Occipital lobe (tissue), 2 donors: ENCODE data around the gene ZNF76. TPM values are rescaled to one million over a fixed set of nuclear protein-coding genes. Genes with fewer than 3 reads are reported as not detected.

Source experiments
- DNase-seq: peaks from one replicate; lab custom pipeline; 2025; lab: John Stamatoyannopoulos, UW
- total RNA-seq: library from RNA; depleted of rRNA; stranded (reverse); fragments of >200 nt; gene quantifications from one replicate; pipeline ENCODE4 v1.2.3, GENCODE V29; 2014

ZNF76 gene
- 11.1 TPM for total RNA-seq

DNA sequence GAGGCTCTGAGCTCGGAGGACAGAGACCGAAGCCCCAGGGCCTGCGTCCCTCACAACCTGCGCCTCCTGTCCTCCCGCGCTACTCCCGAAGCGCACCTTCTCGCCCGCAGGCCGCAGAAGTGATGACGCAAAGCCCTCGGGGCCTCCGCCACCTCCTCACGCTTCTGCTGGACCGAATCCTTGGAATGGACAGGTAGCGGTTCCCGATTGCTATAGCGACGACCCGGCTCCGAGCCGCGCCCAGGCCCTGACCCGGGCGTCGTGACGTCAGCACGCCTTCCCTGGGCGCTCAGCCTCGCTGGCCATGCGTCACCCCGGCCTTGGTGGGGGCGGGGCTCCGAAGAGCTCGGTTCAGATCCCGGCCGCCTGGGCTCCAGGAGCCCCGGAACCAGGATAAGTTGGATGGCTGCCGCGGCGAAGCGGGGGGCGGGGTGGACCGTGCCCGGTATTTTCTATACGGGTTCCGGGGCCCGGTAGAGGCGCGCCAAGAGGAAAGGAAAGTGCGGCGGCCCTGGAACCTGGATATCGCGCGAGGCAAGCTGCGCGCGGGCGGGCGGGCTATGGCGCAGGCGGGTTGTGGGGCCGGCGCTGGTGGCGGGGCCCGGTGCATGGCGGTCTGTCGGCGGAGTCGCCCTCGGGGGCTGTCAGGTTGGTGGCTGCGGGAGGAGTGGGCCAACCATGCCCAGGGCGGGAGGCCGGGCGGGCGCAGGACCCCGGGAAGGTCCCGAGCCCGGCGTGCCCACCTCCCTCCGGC lies at the start of gene ZNF76:
Gene ZNF76 (plus strand): TSS at position 542 of the 754 bp plus-strand sequence. CDS start 21,417 bp downstream, outside the sequence.
- peak; percentile 96 for DNase-seq

DNA sequence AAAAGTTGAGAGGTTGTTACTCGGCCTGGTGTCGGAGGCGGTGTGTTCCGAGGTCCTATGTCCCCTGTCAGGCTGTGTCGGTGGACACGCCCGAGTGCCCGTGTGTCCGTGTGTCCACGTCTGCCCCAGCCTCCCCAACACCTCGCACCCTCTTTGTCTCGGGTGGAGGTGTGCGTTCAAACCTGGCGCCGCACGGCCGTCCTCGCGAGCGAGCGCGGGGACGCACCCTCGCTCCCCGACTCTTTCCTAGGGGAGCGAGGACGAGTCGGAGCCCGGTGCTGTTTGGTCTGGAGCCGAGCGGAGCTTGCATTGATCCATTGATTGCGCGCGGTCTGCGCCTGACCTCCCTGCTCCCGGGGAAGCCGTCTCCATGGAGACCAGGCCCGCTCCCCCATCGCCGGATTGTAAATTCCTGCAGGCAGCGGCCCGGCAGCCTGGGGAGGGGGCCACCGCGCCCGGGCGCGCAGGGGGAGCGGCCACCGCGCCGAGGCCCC lies 46.2 kb upstream of the ZNF76 start:
- DNase-seq, result no peak

DNA sequence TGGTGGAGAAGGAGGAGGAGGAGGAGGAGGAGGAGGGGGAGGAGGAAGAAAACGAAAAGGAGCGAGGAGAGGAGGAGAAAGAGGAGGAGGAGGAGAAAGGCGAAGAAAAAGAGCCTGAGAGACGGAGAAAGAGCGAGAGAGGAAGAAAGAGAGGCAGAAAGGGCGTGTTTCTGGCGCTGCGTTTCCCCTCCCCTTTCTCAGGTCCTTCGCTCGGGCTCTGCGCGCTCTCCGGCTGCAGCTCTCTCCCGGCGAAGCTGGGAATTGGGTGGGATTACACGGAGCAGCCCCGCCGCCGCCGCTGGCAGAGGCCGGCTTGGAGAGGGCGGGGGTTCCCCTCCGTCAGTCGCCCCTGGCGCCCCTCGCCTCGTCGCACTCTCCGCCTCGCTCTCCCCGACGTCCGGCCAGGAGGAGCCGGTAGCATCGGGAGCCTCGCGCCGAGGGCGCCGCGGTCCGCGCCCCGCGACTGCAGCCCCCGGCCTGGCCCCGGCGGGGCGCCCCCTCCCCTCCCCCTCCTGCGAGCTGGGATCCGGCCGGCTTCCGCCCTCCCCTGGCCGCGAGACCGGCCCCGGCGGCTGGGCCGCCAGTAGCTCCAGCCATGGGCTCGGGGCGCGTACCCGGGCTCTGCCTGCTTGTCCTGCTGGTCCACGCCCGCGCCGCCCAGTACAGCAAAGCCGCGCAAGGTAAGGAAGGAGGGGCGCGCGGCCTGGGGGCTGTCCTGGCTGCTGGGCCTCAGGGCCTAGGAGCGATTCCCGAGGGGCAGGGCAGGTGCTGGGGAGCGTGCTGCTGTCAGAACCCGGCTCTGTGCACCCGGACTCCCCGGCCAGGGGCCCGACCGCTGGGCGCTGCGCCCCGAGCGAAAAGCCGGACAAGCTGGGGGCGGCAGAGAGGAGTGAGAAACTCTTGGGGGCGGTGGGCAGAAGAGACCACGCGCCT lies 45.4 kb upstream of the ZNF76 start, which contains the start of gene SCUBE3:
Gene SCUBE3 (plus strand): TSS at position 133 of the 933 bp plus-strand sequence. CDS start 463 bp downstream, at position 596.
- DNase-seq, result no peak

DNA sequence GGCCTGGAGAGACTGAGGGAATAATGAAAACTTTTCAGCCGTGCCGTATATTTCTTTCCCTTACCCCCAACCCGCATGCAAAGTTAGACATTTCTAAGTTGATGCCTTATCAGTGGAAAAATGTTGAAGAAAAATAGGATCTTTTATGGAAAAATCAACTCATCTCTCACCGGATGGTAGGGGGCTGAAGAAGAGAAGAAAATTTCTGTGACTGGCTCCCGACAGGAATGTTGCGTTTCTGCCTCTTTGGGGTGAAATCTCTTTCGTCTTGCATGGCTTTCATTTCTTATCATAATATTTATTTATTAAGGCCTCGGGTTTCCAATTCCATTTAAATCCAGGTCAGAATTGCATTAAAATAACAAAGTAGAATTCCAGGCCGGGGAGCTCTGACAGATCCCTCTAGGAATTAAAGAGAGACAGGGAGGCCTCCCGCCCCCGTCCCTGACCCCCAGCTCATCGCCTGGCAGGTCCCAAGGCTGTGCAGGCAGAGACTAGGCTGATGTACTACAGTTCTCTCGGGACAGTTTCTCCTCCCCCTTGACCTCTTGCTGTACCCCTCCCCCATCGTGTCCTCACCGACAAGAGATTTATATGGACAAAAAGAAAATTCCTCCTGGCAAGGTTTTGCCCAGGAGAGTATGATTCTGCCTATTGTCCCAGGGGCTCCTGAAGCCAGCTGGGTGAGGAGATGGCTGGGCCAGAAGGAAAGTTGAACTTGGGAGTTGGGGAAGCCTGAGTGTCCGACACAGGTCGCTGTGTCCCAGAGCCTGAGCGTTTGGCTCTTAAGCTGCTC lies 44.5 kb upstream of the ZNF76 start:
- DNase-seq, result no peak

DNA sequence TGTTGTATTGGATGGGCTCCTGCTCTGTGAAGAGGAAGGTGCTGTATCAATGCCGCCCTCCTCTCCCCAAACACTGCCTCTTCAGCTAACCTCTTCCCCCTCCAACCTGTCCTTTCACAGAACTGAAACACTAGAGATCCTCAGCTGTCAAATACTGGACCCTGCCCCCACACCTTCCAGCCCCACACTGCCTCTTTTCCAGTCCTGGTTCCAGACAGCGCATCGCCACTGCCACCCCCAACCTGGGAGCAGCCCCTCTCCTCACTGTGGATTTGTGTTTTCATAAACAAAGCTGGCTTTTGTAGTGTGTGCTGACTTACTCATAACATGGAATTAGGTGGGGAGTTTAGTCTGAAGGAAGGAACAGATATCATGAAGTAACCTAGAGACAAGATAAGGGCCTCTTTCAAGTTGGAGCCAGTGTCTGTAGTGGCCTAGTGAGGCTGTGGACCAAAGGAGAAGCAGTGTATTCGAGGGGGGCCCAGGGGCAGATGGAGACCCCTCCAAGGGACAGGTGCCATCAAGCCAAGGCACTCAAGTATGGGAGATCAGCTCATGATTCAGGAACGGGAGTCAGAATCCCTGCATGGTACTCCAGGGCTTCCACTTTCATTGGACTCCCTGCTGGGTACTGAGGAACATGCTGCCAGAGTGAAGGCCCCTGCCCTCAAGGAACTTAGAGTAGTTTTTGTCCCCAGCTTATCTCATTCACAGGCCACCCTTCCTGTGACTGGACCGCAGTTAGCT lies 43.7 kb upstream of the ZNF76 start:
- DNase-seq, result no peak

DNA sequence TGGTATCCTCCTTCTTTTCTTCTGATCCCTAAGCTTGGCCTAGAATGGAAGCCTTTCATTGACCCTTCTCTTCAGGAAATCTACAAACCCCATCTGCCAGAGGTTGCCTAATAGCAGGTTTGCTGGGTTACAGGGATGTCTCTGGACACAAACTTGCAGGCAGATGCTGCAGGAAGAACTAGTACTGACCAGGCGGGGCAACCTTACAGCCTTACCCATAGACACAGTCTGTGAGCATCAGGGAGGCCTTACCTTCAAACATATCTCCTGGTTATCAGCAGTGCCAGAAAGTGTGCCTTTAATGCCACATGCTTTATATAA lies 43.2 kb upstream of the ZNF76 start:
- DNase-seq, result no peak

DNA sequence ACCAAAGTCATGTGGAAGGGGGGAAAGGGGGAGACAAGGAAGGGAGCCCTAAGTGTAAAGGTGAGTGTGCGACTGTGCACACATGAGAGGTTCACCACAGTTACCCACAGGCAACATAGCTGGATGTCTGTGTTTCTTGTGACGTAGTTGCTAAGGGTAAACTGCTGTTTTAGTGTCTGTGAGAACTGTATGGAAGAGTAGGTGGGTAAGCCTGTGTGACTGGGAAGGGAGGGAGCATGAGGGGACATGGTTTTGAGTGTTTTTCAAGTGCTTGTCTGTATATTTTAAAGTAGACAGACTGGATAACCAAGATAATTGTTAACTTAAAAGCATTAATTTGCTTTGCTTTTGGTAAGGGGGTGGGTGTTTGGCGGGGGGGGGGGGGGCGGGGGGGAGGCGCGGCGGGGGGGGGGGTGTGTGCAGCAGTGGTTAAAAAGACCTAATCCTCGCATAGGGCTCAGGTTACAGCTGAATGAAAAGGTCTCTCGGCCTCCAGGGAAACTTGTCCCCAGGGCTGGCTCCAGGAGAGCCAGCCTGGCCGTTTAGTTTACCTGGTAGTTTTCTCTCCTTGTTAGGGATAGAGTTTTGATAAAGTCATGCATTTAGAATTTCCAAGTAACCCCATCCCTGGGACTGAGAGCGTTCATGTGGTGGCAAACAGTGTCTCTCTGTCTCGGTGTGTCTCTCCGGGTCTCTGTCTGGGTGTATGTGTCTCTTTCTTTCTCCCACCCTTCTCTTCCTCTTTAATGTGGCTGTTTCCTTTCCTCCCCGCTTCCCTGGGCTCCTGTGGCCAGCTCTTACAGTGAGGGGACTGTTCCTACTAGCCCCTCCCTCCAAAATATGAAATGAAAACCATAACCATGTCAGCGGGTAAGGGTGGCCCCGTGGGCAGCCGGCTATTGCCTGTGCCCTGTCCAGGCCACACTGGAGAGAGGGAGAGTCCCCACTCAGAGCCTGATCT lies 42.4 kb upstream of the ZNF76 start:
- no peak for DNase-seq

DNA sequence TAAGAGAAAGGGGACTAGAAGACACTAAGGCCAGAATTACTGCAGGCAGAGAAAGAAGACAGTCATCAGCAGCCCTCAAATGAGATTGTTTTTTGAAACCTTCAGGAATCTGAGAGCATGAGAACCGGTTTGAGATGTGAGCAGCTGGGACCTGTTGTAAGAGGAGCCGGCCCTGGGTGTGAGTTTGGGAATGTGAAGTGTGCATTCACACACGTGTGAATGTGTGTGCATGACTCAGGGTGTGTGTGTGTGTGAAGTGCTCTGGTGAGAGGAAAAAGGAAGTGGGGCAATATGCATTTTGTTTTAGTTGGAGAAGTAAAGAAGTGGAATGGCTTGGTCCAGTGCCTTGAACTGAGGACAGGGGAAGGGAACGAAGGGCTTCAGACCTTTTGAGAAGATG lies 41.5 kb upstream of the ZNF76 start:
- DNase-seq, result no peak

DNA sequence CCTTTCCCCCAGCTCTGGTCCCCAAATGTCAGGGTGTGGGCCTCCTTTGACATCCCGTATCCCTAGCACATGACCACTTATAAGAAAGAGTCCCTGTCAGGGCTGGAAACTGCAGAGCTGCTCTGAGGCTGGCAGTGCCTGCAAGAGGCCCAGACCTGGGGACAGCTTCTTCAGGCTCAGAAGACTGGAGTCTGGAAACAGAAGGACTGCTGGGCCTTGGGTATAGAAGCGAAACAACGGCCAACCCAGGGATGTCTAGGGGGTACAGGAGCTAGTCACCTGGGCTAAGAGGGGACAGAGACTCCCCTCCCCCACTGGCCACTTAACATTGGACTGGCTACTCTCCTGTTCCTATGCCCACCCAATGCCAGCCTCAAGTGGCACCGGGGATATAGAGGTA lies 41.1 kb upstream of the ZNF76 start:
- DNase-seq, result no peak

DNA sequence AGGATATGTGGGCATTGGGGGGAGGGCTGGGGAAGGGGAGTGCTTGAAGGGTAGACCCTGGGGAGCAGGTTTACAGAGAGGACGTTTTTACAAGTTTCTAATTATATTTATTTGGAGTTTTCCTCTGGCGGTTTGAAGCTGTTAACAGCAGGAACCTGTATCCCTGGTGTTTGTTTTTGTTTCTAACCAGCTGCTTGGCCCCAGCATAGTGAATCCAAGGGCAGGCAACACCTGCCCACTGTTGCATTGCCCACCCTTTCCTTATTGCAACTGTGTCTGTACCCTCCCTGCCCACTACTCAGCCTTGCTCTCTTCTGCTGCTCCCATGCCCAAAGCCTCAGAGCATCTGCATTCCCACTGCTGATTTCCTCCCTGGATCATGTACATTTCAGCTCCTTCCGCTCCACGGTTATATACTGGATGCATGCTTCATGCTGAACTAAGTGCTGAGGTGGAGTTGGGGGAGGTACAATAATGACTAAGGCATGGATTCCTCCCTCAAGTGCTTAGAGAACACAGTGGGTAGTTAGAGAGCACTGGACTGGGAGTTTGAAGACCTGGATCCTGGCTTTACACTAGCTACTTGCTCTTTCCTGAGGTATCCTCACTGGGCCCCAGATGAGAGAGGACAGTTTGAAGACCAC lies 39.7 kb upstream of the ZNF76 start:
- DNase-seq, result no peak

DNA sequence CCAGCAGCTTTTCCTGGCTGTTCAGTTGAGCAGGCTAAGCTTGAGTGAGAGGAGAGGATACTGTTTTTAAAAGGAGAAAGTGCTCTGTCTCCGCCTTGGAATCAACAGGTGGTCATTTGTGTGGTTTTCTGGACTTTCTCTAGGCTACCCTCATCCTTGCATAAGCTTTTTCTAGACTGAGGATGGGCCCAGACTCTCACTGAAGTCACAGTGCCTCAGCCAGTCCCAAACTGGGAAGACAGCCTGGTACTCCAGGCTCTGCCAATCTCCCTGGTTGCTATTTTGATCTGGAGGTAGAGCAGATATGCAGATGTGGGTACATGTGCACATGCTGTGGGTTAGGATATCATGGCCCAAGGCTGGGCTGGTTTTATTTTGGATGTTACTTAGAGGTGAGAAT lies 38.8 kb upstream of the ZNF76 start:
- no peak for DNase-seq

DNA sequence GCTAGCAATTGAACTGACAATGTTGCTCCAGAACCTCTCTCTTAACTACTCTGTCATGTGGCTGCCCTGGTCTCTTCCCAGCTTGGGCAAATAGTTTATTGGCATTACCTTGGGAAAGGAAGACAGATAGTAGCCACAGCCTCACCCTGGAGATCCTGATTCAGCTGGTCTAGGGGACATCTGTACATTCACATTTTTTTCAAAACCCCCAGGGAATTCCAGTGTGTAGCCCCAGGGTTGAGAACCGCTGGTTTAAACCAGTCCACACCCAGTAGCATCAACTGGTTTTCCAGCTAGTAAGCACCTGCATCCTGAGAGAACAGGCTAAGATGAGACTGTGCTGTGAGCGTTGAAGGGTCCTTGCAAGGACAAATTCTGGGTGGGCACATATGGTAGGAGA lies 36.1 kb upstream of the ZNF76 start:
- DNase-seq, result no peak

DNA sequence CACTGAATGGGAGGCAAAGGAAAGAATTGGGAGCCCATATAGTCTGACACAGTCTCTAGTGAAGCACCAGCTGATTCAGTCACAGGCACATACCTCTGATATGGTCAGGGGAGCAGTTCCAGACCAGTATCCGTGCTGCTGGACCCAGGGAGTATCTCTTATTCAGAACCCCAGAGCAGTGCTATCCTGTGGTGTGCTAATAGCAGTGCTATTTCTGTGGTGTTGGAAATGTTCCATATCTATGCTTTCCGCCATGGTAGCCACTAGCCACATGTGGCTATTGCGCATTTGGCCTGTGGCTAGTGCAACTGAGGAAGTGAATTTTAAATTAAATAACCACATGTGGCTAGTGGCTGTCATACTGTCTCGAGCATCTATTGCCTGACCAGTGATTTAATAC lies 34.8 kb upstream of the ZNF76 start:
- DNase-seq, result no peak

DNA sequence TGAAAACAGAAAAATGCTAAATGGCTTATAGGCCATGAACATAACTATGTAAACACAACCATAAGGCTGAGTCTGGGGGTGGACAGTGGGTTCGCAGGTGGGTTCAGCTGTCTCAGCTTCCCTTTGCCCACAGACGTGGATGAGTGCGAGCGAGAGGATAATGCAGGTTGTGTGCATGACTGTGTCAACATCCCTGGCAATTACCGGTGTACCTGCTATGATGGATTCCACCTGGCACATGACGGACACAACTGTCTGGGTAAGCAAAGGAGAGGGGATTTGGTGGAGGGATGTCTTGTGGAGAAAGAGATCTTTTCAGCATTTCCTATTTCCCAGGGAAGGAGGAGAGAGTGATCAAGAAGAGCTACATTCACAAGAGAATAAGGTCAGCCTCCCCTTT lies 31.1 kb upstream of the ZNF76 start:
- no peak for DNase-seq

DNA sequence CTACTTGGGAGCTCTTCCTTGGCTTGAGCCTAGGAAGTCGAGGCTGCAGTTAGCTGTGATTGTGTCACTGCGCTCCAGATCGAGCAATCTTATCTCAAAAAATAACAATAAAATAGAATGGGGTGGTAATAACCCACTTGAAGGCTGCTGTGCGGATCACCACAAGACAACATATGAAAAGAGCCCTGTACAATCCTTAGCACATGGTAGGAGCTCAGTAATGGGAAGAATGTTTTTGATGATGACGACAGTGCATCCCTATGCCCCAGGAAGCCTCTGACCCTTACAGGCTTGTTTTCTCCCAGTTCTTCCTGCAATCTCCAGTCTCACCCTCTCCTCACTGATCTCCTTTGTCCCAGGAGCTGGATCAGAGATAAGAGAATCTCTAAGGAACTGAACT lies 30.2 kb upstream of the ZNF76 start:
- no peak for DNase-seq

DNA sequence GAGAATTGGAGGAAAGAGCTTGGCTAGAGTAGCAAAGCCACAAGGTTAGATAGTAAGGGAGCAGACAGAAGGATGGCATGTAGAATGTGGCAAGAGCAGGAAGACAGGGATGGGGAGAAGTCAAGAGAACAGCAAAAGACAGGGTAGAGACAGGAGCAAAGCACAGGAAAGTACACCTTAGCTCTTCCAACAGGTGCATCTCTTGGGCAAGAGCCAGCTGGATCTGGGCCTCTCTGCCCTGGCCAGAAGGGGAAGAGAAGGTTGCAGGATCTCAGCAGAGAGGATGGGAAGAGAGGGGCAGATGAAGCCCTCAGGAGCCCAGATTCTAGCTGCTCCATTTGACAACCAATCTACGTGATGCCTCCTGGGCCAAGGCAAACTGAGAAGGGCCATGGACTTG lies 29.0 kb upstream of the ZNF76 start:
- DNase-seq, result no peak

DNA sequence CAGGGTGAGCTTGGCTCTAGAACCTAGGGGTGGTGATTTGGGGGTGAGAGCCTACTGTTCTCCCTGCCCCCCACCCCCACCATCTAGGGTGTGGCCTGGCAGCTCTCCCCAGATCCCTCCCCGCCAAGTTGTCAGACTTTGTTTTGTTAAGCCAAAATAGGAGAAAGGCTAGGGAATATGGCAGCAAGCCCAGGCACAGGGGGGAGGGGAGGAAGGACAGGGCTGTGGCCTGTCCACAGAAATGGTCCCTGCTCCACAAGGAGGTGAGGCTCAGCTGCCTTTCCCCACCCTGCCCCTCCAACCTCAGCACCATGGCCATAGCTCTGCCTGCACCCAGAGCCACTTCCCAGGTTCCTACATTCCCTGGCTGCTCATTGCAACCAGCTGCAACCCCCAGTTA lies 28.6 kb upstream of the ZNF76 start:
- no peak for DNase-seq

DNA sequence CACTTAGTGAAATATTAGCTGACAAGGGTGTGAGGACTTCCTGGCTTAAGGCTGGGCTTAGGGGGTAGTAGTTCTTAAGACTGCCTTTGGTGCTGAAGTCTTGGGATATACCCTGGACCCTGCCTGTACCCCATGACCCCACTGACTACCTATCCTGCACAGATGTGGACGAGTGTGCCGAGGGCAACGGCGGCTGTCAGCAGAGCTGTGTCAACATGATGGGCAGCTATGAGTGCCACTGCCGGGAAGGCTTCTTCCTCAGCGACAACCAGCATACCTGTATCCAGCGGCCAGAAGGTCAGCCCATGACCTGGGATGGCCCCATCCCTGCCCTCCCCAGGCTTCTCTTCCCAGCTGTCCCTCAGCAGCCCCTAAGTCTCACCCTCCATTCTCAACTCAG lies 28.0 kb upstream of the ZNF76 start:
- DNase-seq, result no peak

DNA sequence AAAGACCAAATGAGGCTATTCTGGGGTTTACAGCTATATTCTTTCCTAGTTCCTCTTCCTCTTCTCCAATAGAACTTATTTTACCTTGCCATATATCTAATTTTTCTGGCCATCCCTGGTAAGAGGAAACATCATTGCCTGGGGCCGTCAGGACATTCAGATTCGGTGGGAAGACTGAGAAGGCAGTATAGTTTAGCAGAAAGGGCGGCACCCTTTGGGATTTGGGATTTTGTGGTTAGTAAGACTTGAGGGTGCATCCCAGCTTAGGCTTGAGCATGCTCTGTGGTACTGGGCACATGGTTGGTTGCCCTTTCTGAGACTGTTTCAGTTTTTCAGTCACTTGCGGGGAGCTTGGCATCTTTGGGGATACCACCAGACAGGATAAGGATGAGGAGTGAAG lies 24.6 kb upstream of the ZNF76 start:
- DNase-seq, result no peak
